GM10847 (cell line): ENCODE measurements around the gene MXD4.

Source experiments
- POLR2A ChIP-seq: IDR thresholded peaks from 2 replicates; pipeline ENCODE4 v1.6.1; 2011; ENCODE audit not compliant: insufficient read length; ENCODE audit errors: extremely low read depth

The MXD4 gene

GRCh38 chr4:2261853-2262144 lies at the start of gene MXD4:
TSS of gene MXD4 (minus strand) at chr4:2262109. CDS start at chr4:2261980, 129 bp downstream.
- TF ChIP-seq POLR2A = no peak

GRCh38 chr4:2306773-2307410 lies 45.0 kb upstream of the MXD4 start:
- TF ChIP-seq POLR2A = no peak

- TF ChIP-seq POLR2A = no peak
These were observed 44.0 kb upstream of the MXD4 start for GRCh38 chr4:2305766-2306501.

GRCh38 chr4:2304877-2305561 lies 43.1 kb upstream of the MXD4 start:
- TF ChIP-seq POLR2A = no peak

GRCh38 chr4:2304321-2304876 lies 42.5 kb upstream of the MXD4 start:
- TF ChIP-seq POLR2A = no peak

- no peak for TF ChIP-seq POLR2A
These were observed 41.9 kb upstream of the MXD4 start for GRCh38 chr4:2303686-2304320.

- no peak for TF ChIP-seq POLR2A
These were observed 41.3 kb upstream of the MXD4 start for GRCh38 chr4:2303121-2303685.

- no peak for TF ChIP-seq POLR2A
These were observed 40.6 kb upstream of the MXD4 start for GRCh38 chr4:2302387-2303119.

GRCh38 chr4:2301806-2302205 lies 39.9 kb upstream of the MXD4 start:
- TF ChIP-seq POLR2A = no peak

GRCh38 chr4:2301225-2301642 lies 39.3 kb upstream of the MXD4 start:
- no peak for TF ChIP-seq POLR2A

GRCh38 chr4:2300431-2301224 lies 38.7 kb upstream of the MXD4 start:
- TF ChIP-seq POLR2A = no peak

GRCh38 chr4:2299794-2300193 lies 37.9 kb upstream of the MXD4 start:
- TF ChIP-seq POLR2A = no peak

- no peak for TF ChIP-seq POLR2A
These were observed 36.7 kb upstream of the MXD4 start for GRCh38 chr4:2298532-2298991.
